GM21529 (cell line): ENCODE data around the gene SLC34A3.
"Not testable (repeated sequence)": the region's sequence is repeated elsewhere in the genome, so short reads cannot be mapped to it uniquely, and the experiment has no call there.

Source experiments
- ATAC-seq: cut with Tn5 transposase; IDR thresholded peaks from one replicate; pipeline ENCODE4 v1.9.1; 2021; ENCODE audit not compliant: unreplicated experiment

Gene SLC34A3

GRCh38 chr9:137241490-137242268, 11.0 kb downstream of the SLC34A3 start:
- peak; percentile 4 for ATAC-seq

- ATAC-seq, result no peak
Measured at GRCh38 chr9:137242269-137243203, 11.8 kb downstream of the SLC34A3 start.

DNA sequence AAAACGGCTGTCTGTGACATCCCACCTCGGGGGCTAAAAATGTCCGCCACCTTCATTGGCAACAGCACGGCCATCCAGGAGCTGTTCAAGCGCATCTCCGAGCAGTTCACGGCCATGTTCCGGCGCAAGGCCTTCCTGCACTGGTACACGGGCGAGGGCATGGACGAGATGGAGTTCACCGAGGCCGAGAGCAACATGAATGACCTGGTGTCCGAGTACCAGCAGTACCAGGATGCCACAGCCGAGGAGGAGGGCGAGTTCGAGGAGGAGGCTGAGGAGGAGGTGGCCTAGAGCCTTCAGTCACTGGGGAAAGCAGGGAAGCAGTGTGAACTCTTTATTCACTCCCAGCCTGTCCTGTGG, 12.5 kb downstream of the SLC34A3 start:
- not testable (repeated sequence) for ATAC-seq

GRCh38 chr9:137243626-137244485, 13.2 kb downstream of the SLC34A3 start:
- no peak for ATAC-seq

DNA sequence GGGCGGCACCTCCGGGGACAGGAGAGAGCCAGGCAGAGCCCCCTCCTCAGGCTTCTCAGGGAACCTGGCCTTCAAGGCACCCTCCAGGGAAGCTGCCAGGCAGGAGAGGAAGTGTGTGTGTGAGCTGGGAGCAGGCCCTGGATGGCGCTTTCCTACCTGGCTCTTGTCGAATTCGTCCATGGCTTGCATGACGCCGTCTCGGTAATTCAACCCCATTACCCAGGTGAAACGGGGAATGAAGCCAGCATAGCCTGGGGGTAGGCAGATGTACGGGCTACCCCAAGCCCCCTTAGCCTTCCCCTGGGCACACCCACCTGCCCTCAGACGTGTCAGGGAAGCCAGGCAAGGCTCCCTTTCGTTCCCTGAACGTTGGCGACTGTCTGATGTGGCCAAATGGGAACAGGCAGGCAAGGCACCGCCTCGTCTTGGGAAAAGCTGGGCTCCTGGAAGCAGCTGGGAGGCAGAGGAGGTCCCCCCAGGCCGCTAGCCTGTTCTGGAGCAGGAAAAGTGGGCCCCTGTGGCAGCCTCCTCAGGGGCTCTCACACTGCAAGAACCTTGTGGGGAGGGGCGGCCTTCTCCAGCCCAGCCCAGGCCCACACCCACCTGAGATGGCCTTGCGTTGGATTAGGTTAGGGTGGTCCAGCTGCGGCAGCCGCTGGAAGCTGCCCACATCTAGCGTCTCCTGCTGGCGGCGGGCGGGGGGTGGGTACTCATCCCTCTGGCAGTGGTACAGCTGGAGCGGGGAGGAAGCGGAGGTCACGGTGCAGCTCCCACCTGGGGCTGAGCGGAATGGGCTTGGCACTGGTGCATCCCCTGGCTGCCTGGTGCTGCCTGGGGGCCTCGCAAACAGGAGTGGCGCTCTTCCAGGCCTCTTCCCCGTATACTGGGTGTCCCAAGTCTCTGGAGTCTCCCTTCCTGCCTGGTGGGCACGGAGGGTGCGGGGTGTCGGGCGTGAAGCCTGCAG, 14.1 kb downstream of the SLC34A3 start:
- no peak for ATAC-seq

- no peak for ATAC-seq
Measured at GRCh38 chr9:137245450-137246421, 15.0 kb downstream of the SLC34A3 start.

DNA sequence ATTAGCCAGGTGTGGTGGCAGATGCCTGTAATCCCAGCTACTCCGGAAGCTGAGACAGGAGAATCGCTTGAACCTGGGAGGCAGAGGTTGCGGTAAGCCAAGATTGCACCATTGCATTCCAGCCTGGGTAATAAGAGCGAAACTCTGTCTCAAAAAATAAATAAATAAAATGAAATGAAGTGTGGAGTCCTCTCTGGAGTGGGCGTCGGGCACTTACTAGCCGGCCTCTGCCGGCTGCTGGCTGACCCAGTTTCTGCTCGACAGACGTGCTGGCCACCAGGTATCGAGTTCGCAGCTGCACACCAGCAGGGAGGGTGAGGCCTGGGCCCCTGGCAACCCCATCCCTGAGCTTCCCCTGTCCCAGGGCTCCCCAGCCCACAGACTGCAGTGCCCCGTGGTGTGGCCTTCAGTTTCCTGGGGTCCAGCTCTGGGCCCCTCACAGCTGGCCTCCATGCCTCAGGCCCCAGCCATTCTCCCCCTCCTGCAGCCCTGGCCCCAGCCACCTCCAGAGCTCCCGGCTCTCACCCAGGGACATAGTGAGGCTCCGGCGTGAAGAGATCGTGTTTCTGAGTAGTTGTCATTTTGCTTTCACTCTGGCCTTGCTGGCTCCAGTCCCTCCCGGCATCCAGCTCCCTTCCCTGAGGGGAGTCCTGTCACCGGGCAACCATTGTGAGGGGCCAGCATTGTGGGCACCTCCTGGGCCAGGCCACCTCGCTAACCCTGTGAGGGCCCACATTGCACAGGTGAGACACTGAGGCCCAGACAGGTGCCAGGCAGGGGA, 16.6 kb downstream of the SLC34A3 start:
- no peak for ATAC-seq

DNA sequence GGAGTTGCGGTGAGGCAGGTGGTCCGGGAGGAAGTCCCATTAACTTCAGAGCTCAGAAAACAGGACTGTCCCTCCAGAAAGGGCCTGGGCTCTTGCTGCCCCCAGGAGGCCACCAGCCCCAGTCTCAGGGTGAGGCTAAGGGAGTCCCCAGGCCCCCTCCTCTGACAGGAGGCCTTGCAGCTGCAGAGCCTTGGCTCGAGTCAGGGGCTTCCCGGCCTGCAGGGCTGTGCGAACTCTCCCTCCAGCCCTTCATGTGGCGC, 17.1 kb downstream of the SLC34A3 start:
- ATAC-seq, result no peak

- ATAC-seq, result no peak
Measured at GRCh38 chr9:137250329-137251193, 19.9 kb downstream of the SLC34A3 start.

DNA sequence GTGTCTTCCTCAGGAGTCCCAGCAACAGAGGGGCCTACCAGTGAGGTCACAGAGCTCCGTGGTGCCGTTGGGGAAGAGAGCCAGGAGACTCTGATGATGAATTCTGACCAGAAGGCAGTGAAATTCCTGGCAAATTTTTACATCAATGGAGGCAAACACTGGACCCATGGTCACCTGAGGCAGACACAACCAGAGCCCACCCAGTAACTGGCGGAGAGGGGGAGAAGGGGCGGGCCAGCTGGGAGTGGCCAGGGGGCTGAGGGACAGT, 20.4 kb downstream of the SLC34A3 start, which contains the start of gene STPG3:
STPG3 (plus strand) TSS at position 93 of the 268 bp plus-strand sequence; CDS start at position 94, 1 bp downstream.
- ATAC-seq, result no peak

GRCh38 chr9:137251490-137252268, 21.0 kb downstream of the SLC34A3 start:
- ATAC-seq, result no peak

- ATAC-seq, result no peak
Measured at GRCh38 chr9:137252555-137253506, 22.1 kb downstream of the SLC34A3 start.

DNA sequence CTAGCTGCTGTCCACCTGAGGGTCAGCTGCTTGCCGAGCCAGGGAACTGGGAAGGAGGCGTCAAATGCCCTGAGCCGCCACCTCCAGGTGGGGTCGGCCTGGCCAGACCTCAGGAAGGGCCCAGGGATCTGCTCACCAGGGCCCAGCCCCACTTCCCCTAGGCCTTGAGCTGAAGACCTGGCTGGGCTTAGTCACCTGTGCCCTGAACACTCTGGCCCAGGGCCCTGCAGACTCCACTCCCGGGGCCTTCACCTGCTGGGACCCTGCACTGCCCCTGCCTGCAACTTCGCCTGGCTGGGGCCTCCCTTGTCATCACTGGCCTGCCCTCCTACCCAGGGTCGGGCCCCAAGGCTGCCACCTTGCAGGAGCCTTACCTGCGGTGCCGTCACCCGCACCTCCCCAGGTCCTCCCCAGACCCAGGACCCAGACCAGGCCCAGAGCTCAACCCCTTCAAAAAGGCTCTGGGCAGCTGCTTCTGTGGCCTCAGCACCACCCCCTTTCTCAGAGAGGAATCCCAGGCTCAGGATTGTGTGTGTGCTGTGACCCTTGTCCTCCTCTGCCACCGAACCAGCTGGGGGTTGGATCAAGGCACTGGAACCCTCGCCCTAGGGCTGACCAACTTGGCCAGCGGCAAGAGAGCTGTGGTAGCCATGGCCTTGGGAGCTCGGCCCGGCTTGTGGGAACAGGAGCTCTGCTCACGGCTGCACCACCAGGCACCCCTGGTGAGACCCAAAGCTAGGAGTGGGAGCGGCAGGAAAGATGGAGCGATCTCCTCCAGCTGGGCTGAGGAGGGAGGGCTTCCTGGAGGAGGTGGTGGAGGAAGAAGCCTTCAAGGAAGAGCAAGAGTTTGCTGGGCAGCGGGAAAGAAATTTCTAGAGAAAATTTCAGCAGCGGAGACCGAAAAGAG, 23.3 kb downstream of the SLC34A3 start:
- ATAC-seq, result no peak

GRCh38 chr9:137254624-137255447, 24.1 kb downstream of the SLC34A3 start, which contains the start of gene NELFB:
NELFB (plus strand) TSS chr9:137255327.
- ATAC-seq, result peak; percentile 68
